Memory B cell (primary cell): ENCODE results near the gene HEXIM1.

Source experiments
- ATAC-seq: fragments of 150-1000 bp; cut with Tn5 transposase; 2 replicates; pipeline ENCODE4 v1.10.0; 2021; ENCODE audit warnings: low read depth, mild to moderate bottlenecking, moderate library complexity
- DNase-seq, 2 donors: peaks; one replicate each; pipeline ENCODE4 v3.0.0; 2022; ENCODE audit warnings: low spot score in 2 of 2
- H3K27ac Mint-ChIP-seq: one replicate; pipeline ENCODE4 v1.8.0; 2022; ENCODE audit warnings: mild to moderate bottlenecking, moderate library complexity, mixed read lengths
- H3K27me3 Mint-ChIP-seq: one replicate; pipeline ENCODE4 v1.8.0; 2022; ENCODE audit warnings: mixed read lengths
- H3K36me3 Mint-ChIP-seq: one replicate; pipeline ENCODE4 v1.8.0; 2022; ENCODE audit warnings: mild to moderate bottlenecking, mixed read lengths
- H3K4me1 Mint-ChIP-seq: one replicate; pipeline ENCODE4 v1.8.0; 2022; ENCODE audit warnings: mixed read lengths
- H3K4me3 Mint-ChIP-seq: one replicate; pipeline ENCODE4 v1.8.0; 2022; ENCODE audit warnings: mild to moderate bottlenecking, moderate library complexity, mixed read lengths
- H3K9me3 Mint-ChIP-seq: one replicate; pipeline ENCODE4 v1.8.0; 2022; ENCODE audit warnings: mixed read lengths

The HEXIM1 gene

GRCh38 chr17:45155483-45155882 is 7.2 kb downstream of the HEXIM1 start:
- DNase-seq (no peak), ATAC-seq (no peak)
- Mint-ChIP-seq H3K4me3 (no peak overlapping the region), H3K4me1 (peaks cover 19% of the 10 kb centered on the region), H3K9me3 (no peaks in the 10 kb centered on the region), H3K27ac (no peak overlapping the region), H3K36me3 (peaks cover 5% of the 10 kb centered on the region), H3K27me3 (no peaks in the 10 kb centered on the region)

DNA sequence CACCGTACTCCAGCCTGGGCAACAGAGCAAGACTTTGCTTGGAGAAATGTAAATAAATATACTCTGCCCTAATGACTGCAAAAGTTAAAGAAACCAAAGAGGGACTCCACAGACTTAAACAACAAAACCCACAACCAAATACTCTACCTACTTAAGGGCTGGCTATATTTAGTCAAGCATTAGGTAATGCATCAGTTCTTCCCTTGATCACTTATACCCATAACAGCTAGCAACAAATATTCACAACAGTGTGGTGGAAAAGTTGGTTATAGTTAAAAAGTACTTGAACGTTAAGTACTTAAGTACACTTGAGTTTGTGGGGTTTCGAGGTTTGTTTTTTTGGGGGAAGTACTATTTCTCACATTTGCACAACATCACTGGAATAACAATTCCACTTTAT is 8.0 kb downstream of the HEXIM1 start:
- Mint-ChIP-seq H3K27me3 (no peaks in the 10 kb centered on the region), H3K4me1 (peaks cover 15% of the 10 kb centered on the region), H3K9me3 (no peaks in the 10 kb centered on the region), H3K36me3 (peaks cover 5% of the 10 kb centered on the region), H3K27ac (no peak overlapping the region), H3K4me3 (no peak overlapping the region)
- ATAC-seq (no peak), DNase-seq (no peak)

DNA sequence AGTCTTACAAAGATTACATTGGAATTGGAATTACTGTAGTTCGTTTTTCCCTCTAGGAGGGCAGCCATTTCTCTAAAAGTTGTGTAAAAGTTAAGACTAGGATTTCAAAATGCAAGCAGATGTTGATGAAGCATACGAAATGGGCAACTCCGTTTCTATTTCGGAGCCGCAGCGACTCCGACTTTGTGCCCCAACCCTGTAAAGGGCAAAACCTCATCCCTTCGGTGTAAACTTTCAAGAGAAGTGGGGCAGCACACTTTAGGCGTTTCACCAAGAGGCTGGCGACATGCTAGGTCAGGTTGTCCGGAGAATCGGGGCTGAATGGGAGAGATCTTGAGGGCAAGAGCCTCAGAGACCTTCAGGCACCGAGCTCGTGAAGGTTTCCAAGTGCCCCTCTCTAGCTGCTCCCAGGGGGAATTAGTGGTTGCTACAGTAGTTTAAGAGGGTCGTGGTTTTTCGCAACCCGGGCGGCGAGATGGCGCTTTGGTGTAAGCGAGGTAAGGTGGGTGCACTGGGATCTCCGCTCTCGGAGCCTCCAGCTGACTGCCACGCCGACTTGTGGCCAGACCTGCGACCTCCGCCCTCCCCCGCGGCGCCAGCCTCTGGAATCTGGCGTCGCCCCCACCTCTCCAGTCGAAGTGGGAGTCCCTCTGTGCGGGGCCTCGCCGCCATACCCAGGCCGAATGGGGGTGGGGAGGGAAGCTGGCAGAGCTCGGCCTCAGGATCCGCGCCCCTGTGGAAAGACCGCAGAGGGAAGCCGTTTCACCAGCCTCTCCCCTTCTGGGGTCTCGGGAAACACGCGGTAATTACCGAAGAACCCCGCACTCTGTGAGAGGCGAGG is 12.4 kb downstream of the HEXIM1 start:
- Mint-ChIP-seq H3K9me3 (no peaks in the 10 kb centered on the region), H3K27ac (peak overlapping the region; percentile 96), H3K36me3 (peaks cover 5% of the 10 kb centered on the region), H3K27me3 (no peaks in the 10 kb centered on the region), H3K4me1 (peaks cover 16% of the 10 kb centered on the region), H3K4me3 (peak overlapping the region; percentile 90)
- ATAC-seq (peak; percentile 32), DNase-seq (no peak)

DNA sequence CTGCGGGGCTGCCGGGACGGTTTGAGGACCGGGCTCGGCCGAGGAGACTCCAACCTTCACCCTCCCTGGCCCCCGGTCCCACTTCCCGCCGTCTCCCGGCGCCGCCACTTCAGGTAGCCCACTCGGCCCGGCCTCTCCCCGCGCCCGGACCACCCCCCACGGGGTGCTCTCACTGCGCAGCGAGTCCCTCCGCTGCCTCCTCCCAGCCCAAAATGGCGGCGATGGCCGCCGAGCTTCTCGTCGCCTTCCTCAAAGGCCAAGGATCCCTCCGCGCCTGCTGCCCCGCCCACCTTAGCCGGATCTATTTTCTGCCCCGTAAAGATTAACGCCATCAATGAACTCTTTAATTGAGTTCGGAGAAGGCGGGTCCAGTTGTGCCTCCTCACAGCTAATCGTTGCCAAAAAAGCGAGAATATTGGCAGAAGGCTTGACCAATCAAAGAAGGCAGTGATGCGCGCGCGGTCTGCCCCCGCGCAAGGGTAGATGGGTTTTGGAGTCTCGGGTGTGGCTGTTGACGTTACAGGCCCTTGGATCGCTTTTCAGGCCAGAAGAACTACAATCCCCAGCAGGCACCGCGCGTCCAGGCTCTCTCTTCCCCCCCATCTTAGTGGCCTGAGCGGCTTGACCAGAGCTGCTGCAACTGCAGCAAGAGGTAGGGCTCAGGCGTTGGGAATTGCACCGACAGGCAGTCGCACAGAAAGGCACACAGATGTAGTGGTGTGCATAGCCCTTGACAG is 13.2 kb downstream of the HEXIM1 start, which contains the start of gene HEXIM2:
TSS of gene HEXIM2 (plus strand) at position 588 of the 737 bp plus-strand sequence. CDS start 919 bp downstream, outside the sequence.
- Mint-ChIP-seq H3K4me3 (peak within 1 kb of the TSS; percentile 90), H3K36me3 (peaks cover 7% of the 10 kb centered on the region), H3K27ac (peak within 1 kb of the TSS; percentile 96), H3K27me3 (no peaks in the 10 kb centered on the region), H3K9me3 (no peaks in the 10 kb centered on the region), H3K4me1 (peaks cover 14% of the 10 kb centered on the region)
- DNase-seq (peak; percentile 99), ATAC-seq (peak; percentile 91)

- Mint-ChIP-seq H3K27ac (peak overlapping the region; percentile 96), H3K27me3 (no peaks in the 10 kb centered on the region), H3K4me1 (peaks cover 15% of the 10 kb centered on the region), H3K36me3 (peaks cover 8% of the 10 kb centered on the region), H3K9me3 (no peaks in the 10 kb centered on the region), H3K4me3 (peak overlapping the region; percentile 90)
- ATAC-seq (no peak), DNase-seq (peak in 1 of 2 donors; percentile 26)
Measured at GRCh38 chr17:45162025-45162687, 13.9 kb downstream of the HEXIM1 start.

DNA sequence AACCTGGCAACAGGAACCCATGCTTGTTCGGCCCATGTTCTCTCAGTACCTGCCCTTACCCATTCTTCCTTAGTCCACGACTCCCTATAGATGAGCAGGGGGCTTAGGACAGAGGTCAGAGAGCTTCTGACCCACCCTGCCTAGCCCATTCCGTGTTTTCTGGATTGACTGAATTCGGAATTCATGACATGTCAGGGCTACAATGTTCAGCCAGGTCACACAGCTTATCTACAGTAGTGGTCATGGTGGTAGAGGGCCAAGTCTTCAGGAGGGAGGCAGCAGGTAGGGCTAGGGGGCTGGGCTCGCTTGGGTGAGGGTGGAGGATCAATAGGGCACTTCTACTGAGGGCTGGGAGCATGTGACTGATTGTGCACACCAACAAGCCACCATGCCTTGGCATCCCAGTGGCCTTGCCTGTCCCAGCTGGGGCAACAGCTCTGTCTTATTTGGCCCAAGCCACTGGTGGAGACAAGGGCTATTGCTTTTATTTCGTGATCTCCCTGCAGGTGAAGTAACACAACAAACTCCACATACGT is 16.5 kb downstream of the HEXIM1 start:
- Mint-ChIP-seq H3K9me3 (no peaks in the 10 kb centered on the region), H3K4me3 (no peak overlapping the region), H3K36me3 (peaks cover 3% of the 10 kb centered on the region), H3K27ac (no peak overlapping the region), H3K4me1 (peaks cover 8% of the 10 kb centered on the region), H3K27me3 (no peaks in the 10 kb centered on the region)
- no peak for ATAC-seq
- no peak for DNase-seq

- Mint-ChIP-seq H3K4me3 (no peak overlapping the region), H3K27ac (no peak overlapping the region), H3K9me3 (no peaks in the 10 kb centered on the region), H3K4me1 (peaks cover 8% of the 10 kb centered on the region), H3K27me3 (no peaks in the 10 kb centered on the region), H3K36me3 (peaks cover 3% of the 10 kb centered on the region)
- ATAC-seq (no peak), DNase-seq (no peak)
Measured at GRCh38 chr17:45168991-45169752, 20.9 kb downstream of the HEXIM1 start.

- Mint-ChIP-seq H3K27ac (no peak overlapping the region), H3K9me3 (no peaks in the 10 kb centered on the region), H3K4me3 (no peak overlapping the region), H3K36me3 (peaks cover 3% of the 10 kb centered on the region), H3K27me3 (no peaks in the 10 kb centered on the region), H3K4me1 (peaks cover 8% of the 10 kb centered on the region)
- DNase-seq = no peak
- no peak for ATAC-seq
Measured at GRCh38 chr17:45170280-45170930, 22.1 kb downstream of the HEXIM1 start.

- DNase-seq = no peak
- Mint-ChIP-seq H3K36me3 (peaks cover 3% of the 10 kb centered on the region), H3K27me3 (no peaks in the 10 kb centered on the region), H3K4me1 (peaks cover 8% of the 10 kb centered on the region), H3K27ac (no peak overlapping the region), H3K9me3 (no peaks in the 10 kb centered on the region), H3K4me3 (peak overlapping the region; percentile 5)
- ATAC-seq = no peak
Measured at GRCh38 chr17:45170931-45171337, 22.7 kb downstream of the HEXIM1 start.

DNA sequence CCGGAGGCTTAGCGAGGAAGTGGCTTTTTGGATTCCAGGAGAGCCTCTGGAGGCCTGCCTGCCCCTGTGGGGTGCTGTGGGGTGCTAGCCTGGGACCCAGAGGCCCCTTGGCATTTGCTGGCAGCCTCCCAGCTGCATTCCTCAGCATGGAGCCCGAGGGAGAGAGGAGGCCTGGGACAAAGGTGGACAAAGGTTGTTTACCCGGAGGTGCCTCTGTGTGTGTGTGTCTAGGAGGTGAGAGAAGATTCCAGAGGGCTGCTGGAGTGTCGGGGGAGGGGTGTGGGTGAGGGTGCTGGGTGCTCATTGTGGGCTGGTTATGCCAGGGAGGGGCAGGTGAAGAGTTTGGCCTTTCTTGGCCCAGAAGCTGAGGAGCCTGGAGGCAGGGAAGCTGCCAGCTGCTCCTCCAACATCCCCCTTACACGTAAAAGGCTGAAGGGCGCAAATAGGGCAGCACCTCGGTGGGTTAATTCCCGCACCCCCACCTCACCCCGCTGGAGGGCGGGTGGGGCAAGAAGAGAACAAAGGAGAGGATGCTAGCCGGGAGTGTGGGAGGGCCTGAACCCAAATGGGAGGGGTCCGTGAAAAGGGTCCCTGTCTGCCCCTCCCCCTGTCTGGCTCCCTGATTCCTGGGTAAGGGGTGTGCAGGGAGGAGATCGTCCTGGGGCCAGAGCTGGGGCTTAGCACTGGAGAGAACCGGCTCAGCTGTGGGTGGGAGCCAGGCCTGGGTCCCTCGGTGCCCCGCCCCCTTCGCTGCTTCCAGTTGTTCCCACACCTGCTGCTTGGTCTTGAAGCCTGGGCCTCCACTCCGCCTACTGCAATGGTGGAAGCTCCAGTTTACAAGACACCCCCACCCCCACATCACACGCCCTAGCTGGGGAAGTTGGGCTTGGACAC is 23.3 kb downstream of the HEXIM1 start:
- Mint-ChIP-seq H3K9me3 (no peaks in the 10 kb centered on the region), H3K27me3 (no peaks in the 10 kb centered on the region), H3K4me3 (peak overlapping the region; percentile 59), H3K4me1 (peaks cover 5% of the 10 kb centered on the region), H3K27ac (peak overlapping the region; percentile 60), H3K36me3 (no peaks in the 10 kb centered on the region)
- DNase-seq = no peak
- no peak for ATAC-seq

DNA sequence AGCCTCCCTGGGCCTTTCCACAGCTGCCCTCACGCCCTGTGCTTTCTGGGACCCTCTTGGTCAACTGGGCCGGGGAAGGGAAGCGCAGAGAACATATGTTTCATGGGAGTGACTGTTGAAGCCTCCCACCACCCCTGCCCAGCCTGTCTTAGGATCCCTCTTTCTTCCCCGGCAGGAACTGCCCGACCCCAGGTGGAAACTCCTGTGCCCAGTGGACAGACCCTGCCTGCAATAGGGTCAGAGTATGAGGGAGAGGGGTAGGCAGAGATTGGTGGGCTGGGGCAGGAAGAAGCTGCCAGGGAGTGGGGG is 23.9 kb downstream of the HEXIM1 start:
- ATAC-seq (no peak), DNase-seq (no peak)
- Mint-ChIP-seq H3K4me1 (peaks cover 5% of the 10 kb centered on the region), H3K27me3 (no peaks in the 10 kb centered on the region), H3K9me3 (no peaks in the 10 kb centered on the region), H3K36me3 (no peaks in the 10 kb centered on the region), H3K4me3 (peak overlapping the region; percentile 59), H3K27ac (peak overlapping the region; percentile 60)

GRCh38 chr17:45172541-45173286 is 24.4 kb downstream of the HEXIM1 start:
- no peaks in the 10 kb centered on the region for H3K27me3 Mint-ChIP-seq
- no peaks in the 10 kb centered on the region for H3K36me3 Mint-ChIP-seq
- no peaks in the 10 kb centered on the region for H3K9me3 Mint-ChIP-seq
- H3K27ac Mint-ChIP-seq = peak overlapping the region; percentile 84
- peak overlapping the region; percentile 59 for H3K4me3 Mint-ChIP-seq
- peaks cover 5% of the 10 kb centered on the region for H3K4me1 Mint-ChIP-seq
- peak in 1 of 2 donors; percentile 34 for DNase-seq
- peak; percentile 77 for ATAC-seq
